ENCODE measurements around the gene APBB1IP.

Gene APBB1IP

GRCh38 chr10:26555719-26556368 is 117.7 kb downstream of the APBB1IP start:
- H3K4me3 ChIP-seq (ENCODE audit: low read depth, low read length) = no peak overlapping the region
- TF ChIP-seq, protein P1, sequence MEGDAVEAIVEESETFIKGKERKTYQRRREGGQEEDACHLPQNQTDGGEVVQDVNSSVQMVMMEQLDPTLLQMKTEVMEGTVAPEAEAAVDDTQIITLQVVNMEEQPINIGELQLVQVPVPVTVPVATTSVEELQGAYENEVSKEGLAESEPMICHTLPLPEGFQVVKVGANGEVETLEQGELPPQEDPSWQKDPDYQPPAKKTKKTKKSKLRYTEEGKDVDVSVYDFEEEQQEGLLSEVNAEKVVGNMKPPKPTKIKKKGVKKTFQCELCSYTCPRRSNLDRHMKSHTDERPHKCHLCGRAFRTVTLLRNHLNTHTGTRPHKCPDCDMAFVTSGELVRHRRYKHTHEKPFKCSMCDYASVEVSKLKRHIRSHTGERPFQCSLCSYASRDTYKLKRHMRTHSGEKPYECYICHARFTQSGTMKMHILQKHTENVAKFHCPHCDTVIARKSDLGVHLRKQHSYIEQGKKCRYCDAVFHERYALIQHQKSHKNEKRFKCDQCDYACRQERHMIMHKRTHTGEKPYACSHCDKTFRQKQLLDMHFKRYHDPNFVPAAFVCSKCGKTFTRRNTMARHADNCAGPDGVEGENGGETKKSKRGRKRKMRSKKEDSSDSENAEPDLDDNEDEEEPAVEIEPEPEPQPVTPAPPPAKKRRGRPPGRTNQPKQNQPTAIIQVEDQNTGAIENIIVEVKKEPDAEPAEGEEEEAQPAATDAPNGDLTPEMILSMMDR (conservative IDR thresholded peaks at IDR 0.05; ENCODE audit: low read depth, low read length) = no peak
- DNase-seq (ENCODE audit: low read depth) = peak; percentile 26

GRCh38 chr10:26556748-26557640 is 118.9 kb downstream of the APBB1IP start:
- DNase-seq (ENCODE audit: low read depth) = peak; percentile 63
- TF ChIP-seq, protein P1 (conservative IDR thresholded peaks at IDR 0.05; ENCODE audit: low read depth, low read length) = peak; percentile 83
- no peak overlapping the region for H3K4me3 ChIP-seq (ENCODE audit: low read depth, low read length)

GRCh38 chr10:26557641-26558014 is 119.5 kb downstream of the APBB1IP start:
- TF ChIP-seq, protein P1 (conservative IDR thresholded peaks at IDR 0.05; ENCODE audit: low read depth, low read length) = no peak
- no peak overlapping the region for H3K4me3 ChIP-seq (ENCODE audit: low read depth, low read length)
- no peak for DNase-seq (ENCODE audit: low read depth)

DNA sequence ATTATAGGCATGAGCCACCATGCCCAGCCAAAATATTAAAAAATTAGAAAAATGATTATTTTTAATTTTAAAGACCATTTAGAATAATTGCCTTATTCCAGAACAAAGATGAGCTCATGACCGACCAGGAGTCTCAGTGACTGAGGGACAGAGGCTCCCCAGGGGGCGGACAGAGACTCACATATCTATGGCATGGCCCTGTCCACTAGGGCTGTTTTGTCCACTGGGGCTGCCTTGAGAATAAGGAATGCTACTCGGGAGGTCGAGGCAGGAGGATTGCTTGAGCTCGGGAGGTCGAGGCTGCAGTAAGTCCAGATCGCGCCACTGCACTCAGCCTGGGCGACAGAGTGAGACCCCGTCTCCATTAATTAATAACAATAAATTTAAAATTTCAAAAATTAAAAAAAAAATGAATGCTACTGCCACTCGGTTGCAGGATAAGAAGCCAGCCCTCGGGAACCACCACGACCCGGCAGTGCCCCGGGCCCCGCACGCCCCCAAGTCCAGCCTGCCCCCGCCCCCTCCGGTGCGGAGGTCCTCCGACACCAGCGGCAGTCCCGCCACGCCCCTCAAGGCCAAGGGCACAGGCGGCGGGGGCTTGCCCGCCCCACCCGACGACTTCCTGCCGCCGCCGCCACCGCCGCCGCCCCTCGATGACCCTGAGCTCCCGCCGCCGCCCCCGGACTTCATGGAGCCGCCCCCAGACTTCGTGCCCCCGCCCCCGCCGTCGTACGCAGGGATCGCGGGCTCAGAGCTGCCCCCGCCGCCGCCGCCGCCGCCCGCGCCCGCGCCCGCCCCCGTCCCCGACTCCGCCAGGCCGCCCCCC is 128.6 kb downstream of the APBB1IP start:
- peak overlapping the region; percentile 32 for H3K4me3 ChIP-seq (ENCODE audit: low read depth, low read length)
- TF ChIP-seq, protein P1 (conservative IDR thresholded peaks at IDR 0.05; ENCODE audit: low read depth, low read length) = no peak
- DNase-seq (ENCODE audit: low read depth) = no peak

GRCh38 chr10:26567351-26567721 is 129.2 kb downstream of the APBB1IP start:
- no peak for DNase-seq (ENCODE audit: low read depth)
- H3K4me3 ChIP-seq (ENCODE audit: low read depth, low read length) = peak overlapping the region; percentile 20
- TF ChIP-seq, protein P1 (conservative IDR thresholded peaks at IDR 0.05; ENCODE audit: low read depth, low read length) = no peak

DNA sequence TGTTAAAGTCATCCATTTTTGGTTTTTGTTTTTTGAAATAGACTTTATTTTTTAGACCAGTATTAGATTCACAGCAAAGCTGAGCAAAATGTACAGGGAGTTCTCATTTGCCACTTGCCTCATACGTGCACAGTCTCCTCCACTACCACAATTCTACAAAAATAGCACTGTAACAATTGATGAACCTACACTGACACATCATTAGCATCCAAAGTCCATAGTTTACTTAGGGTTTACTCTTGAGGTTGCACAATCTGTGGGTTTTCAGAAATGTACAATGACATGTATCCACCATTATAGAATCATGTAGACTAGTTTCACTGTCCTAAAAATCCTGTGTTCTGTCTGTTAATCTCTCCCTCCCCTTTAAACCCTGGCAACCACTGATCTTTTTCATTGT is 133.5 kb downstream of the APBB1IP start:
- DNase-seq (ENCODE audit: low read depth) = no peak
- H3K4me3 ChIP-seq (ENCODE audit: low read depth, low read length) = no peak overlapping the region
- TF ChIP-seq, protein P1 (conservative IDR thresholded peaks at IDR 0.05; ENCODE audit: low read depth, low read length) = no peak

All from choroid plexus epithelial cell (primary cell).